SK-N-SH treated with all-trans-retinoic acid at 6 μM for 48 hours (cell line): ENCODE results near the gene STMN1.

Source experiments
- ATAC-seq: fragments of 200-7000 bp; cut with Tn5 transposase; 3 replicates; pipeline ENCODE4 v1.9.1; 2020; ENCODE audit warnings: mild to moderate bottlenecking, moderate library complexity
- CREB5 ChIP-seq: fragments of 250-450 bp; sonication (Bioruptor Pico); IDR thresholded peaks from 2 replicates; pipeline ENCODE4 v1.5.1; 2020; ENCODE audit warnings: low read depth, mild to moderate bottlenecking, moderate library complexity
- CSDC2 ChIP-seq: fragments of 250-450 bp; sonication (Bioruptor Pico); IDR thresholded peaks from 2 replicates; pipeline ENCODE4 v1.5.0; 2020; ENCODE audit warnings: mild to moderate bottlenecking, moderate library complexity
- CSRNP3 ChIP-seq: fragments of 250-450 bp; sonication (Bioruptor Pico); IDR thresholded peaks from 2 replicates; pipeline ENCODE4 v1.5.1; 2021; ENCODE audit warnings: mild to moderate bottlenecking, moderate library complexity
- ESRRG ChIP-seq: fragments of 250-450 bp; sonication (Bioruptor Pico); IDR thresholded peaks from 2 replicates; pipeline ENCODE4 v1.6.1; 2021; ENCODE audit warnings: mild to moderate bottlenecking
- GLIS3 ChIP-seq: fragments of 250-450 bp; sonication (Bioruptor Pico); IDR thresholded peaks from 2 replicates; pipeline ENCODE4 v1.5.0; 2020; ENCODE audit warnings: mild to moderate bottlenecking, moderate library complexity
- ISL1 ChIP-seq: fragments of 250-450 bp; sonication (Bioruptor Pico); IDR thresholded peaks from 2 replicates; pipeline ENCODE4 v2.1.2; 2022; ENCODE audit warnings: mild to moderate bottlenecking, moderate library complexity
- OSR1 ChIP-seq: fragments of 250-450 bp; sonication (Bioruptor Pico); IDR thresholded peaks from 2 replicates; pipeline ENCODE4 v1.8.0; 2022; ENCODE audit warnings: moderate library complexity, mild to moderate bottlenecking, inconsistent platforms
- PATZ1 ChIP-seq: fragments of 250-450 bp; sonication (Bioruptor Pico); IDR thresholded peaks from 2 replicates; pipeline ENCODE4 v1.8.0; 2020; ENCODE audit warnings: mild to moderate bottlenecking, moderate library complexity, borderline replicate concordance
- POU6F1 ChIP-seq: fragments of 250-450 bp; sonication (Bioruptor Pico); IDR thresholded peaks from 2 replicates; pipeline ENCODE4 v1.8.0; 2021; ENCODE audit warnings: low read depth, mild to moderate bottlenecking, moderate library complexity, borderline replicate concordance
- PPARA ChIP-seq: fragments of 250-450 bp; sonication (Bioruptor Pico); IDR thresholded peaks from 2 replicates; pipeline ENCODE4 v1.5.0; 2020; ENCODE audit warnings: mild to moderate bottlenecking, borderline replicate concordance
- RARB ChIP-seq: fragments of 250-450 bp; sonication (Bioruptor Pico); IDR thresholded peaks from 2 replicates; pipeline ENCODE4 v1.8.0; 2021; ENCODE audit warnings: mild to moderate bottlenecking, moderate library complexity
- SNAI2 ChIP-seq: fragments of 250-450 bp; sonication (Bioruptor Pico); IDR thresholded peaks from 2 replicates; pipeline ENCODE4 v1.5.0; 2020; ENCODE audit warnings: mild to moderate bottlenecking, moderate library complexity
- TCF4 ChIP-seq: fragments of 250-450 bp; sonication (Bioruptor Pico); IDR thresholded peaks from 2 replicates; pipeline ENCODE4 v1.8.0; 2021; ENCODE audit warnings: mild to moderate bottlenecking, moderate library complexity, borderline replicate concordance
- TSHZ2 ChIP-seq: fragments of 250-450 bp; sonication (Bioruptor Pico); IDR thresholded peaks from 2 replicates; pipeline ENCODE4 v1.5.0; 2020; ENCODE audit warnings: mild to moderate bottlenecking, moderate library complexity
- ZC3H10 ChIP-seq: fragments of 250-450 bp; sonication (Bioruptor Pico); IDR thresholded peaks from 2 replicates; pipeline ENCODE4 v1.5.1; 2021; ENCODE audit warnings: mild to moderate bottlenecking, moderate library complexity
- ZFP3 ChIP-seq: fragments of 250-450 bp; sonication (Bioruptor Pico); IDR thresholded peaks from 2 replicates; pipeline ENCODE4 v1.5.0; 2020; ENCODE audit warnings: mild to moderate bottlenecking, moderate library complexity
- ZFP30 ChIP-seq: fragments of 450-650 bp; formaldehyde crosslinking; IDR thresholded peaks from 2 replicates; pipeline ENCODE4 v1.5.0; 2022; ENCODE audit warnings: mild to moderate bottlenecking, moderate library complexity
- ZNF565 ChIP-seq: fragments of 450-650 bp; formaldehyde crosslinking; conservative IDR thresholded peaks from 2 replicates; pipeline ENCODE4 v1.5.0; 2020; ENCODE audit warnings: low read depth, mild to moderate bottlenecking, moderate library complexity
- ZNF70 ChIP-seq: fragments of 450-650 bp; formaldehyde crosslinking; IDR thresholded peaks from 2 replicates; pipeline ENCODE4 v1.5.0; 2020; ENCODE audit warnings: mild to moderate bottlenecking, moderate library complexity
- ZNF8 ChIP-seq: fragments of 450-650 bp; formaldehyde crosslinking; IDR thresholded peaks from 2 replicates; pipeline ENCODE4 v1.5.0; 2020; ENCODE audit warnings: mild to moderate bottlenecking, moderate library complexity

STMN1 gene

GRCh38 chr1:25917996-25918395 is 11.8 kb upstream of the STMN1 start:
- no peak for ATAC-seq
- no peak for TF ChIP-seq ZNF8 (CRISPR knock-in tag)
- TF ChIP-seq ZNF70 = no peak
- TF ChIP-seq GLIS3 (CRISPR knock-in tag) = no peak
- TF ChIP-seq ZNF565 (CRISPR knock-in tag) = no peak
- no peak for TF ChIP-seq PPARA (CRISPR knock-in tag)
- no peak for TF ChIP-seq CSDC2 (CRISPR knock-in tag)
- TF ChIP-seq OSR1 (CRISPR knock-in tag) = no peak
- no peak for TF ChIP-seq POU6F1 (CRISPR knock-in tag)
- TF ChIP-seq SNAI2 (CRISPR knock-in tag) = no peak
- no peak for TF ChIP-seq TCF4 (CRISPR knock-in tag)
- TF ChIP-seq ZFP3 (CRISPR knock-in tag) = no peak
- no peak for TF ChIP-seq ESRRG (CRISPR knock-in tag)
- no peak for TF ChIP-seq PATZ1 (CRISPR knock-in tag)
- TF ChIP-seq ZC3H10 (CRISPR knock-in tag) = no peak
- no peak for TF ChIP-seq ISL1

- ATAC-seq = no peak
- TF ChIP-seq GLIS3 (CRISPR knock-in tag) (no peak), TCF4 (CRISPR knock-in tag) (no peak), POU6F1 (CRISPR knock-in tag) (no peak), CSDC2 (CRISPR knock-in tag) (no peak), ISL1 (no peak), CSRNP3 (CRISPR knock-in tag) (no peak), RARB (CRISPR knock-in tag) (no peak), ZFP30 (CRISPR knock-in tag) (no peak), CREB5 (no peak), OSR1 (CRISPR knock-in tag) (no peak)
Measured at GRCh38 chr1:25916460-25916859, 10.2 kb upstream of the STMN1 start.

- ATAC-seq = peak; percentile 67
- TF ChIP-seq ESRRG (CRISPR knock-in tag) (no peak), TCF4 (CRISPR knock-in tag) (no peak), TSHZ2 (CRISPR knock-in tag) (no peak), PATZ1 (CRISPR knock-in tag) (no peak)
Measured at GRCh38 chr1:25914074-25914995, 8.1 kb upstream of the STMN1 start.
